HCT116 (cell line): ENCODE data around the gene MMP25.

Experiments used
- CEBPB ChIP-seq: IDR thresholded peaks from 2 replicates; pipeline ENCODE4 v1.6.1; 2012; ENCODE audit warnings: low read depth
- ELF1 ChIP-seq: IDR thresholded peaks from 2 replicates; pipeline ENCODE4 v1.6.1; 2012; ENCODE audit warnings: low read depth, borderline replicate concordance
- EZH2phosphoT487 ChIP-seq: fragments of 200-600 bp; IDR thresholded peaks from 2 replicates; pipeline ENCODE4 v1.6.1; 2018; ENCODE audit warnings: antibody characterized with exemption, borderline replicate concordance
- POLR2A ChIP-seq: IDR thresholded peaks from 2 replicates; pipeline ENCODE4 v1.7.0; 2011; ENCODE audit warnings: borderline replicate concordance; ENCODE audit not compliant: insufficient read depth, insufficient read length; ENCODE audit errors: extremely low read depth
- POLR2AphosphoS5 ChIP-seq: IDR thresholded peaks from 2 replicates; pipeline ENCODE4 v1.6.1; 2011; ENCODE audit warnings: mild to moderate bottlenecking, low read depth, low read length, moderate library complexity
- RAD21 ChIP-seq: IDR thresholded peaks from 2 replicates; pipeline ENCODE4 v1.6.1; 2012; ENCODE audit warnings: low read depth, mild to moderate bottlenecking
- YY1 ChIP-seq: IDR thresholded peaks from 2 replicates; pipeline ENCODE4 v1.6.1; 2011; ENCODE audit warnings: low read length, low read depth, moderate library complexity, mild to moderate bottlenecking; ENCODE audit not compliant: insufficient replicate concordance; ENCODE audit errors: extremely low read depth
- ZFX ChIP-seq: fragments of 450-650 bp; IDR thresholded peaks from 2 replicates; pipeline ENCODE4 v1.6.1; 2017
- ZNF274 ChIP-seq: fragments of 200-500 bp; sonication (Bioruptor generic); IDR thresholded peaks from 2 replicates; pipeline ENCODE4 v1.6.1; 2014; ENCODE audit warnings: mild to moderate bottlenecking, low read depth, low read length, inconsistent platforms
- TF ChIP-seq, protein P1 (sequence below): IDR thresholded peaks from 2 replicates; pipeline ENCODE4 v1.6.1; 2011; ENCODE audit warnings: mild to moderate bottlenecking, low read length, moderate library complexity; ENCODE audit not compliant: insufficient replicate concordance; ENCODE audit errors: extremely low read depth
- TF ChIP-seq, protein P2 (sequence below), 3 experiments: fragments of 200-600 bp in 1 of 3; sonication (generic) in 1 of 3; IDR thresholded peaks in 2 of 3; conservative IDR thresholded peaks in 1 of 3; 2 replicates each; pipeline ENCODE4 v1.5.1; 2012 to 2017; ENCODE audit warnings: low read depth in 2 of 3, low read length in 2 of 3, antibody characterized with exemption in 1 of 3, borderline replicate concordance in 1 of 3, control low read depth in 1 of 3, mild to moderate bottlenecking in 1 of 3, mixed read lengths in 1 of 3, mixed run types in 1 of 3, moderate library complexity in 1 of 3; ENCODE audit not compliant: insufficient read depth in 1 of 3

DNA sequence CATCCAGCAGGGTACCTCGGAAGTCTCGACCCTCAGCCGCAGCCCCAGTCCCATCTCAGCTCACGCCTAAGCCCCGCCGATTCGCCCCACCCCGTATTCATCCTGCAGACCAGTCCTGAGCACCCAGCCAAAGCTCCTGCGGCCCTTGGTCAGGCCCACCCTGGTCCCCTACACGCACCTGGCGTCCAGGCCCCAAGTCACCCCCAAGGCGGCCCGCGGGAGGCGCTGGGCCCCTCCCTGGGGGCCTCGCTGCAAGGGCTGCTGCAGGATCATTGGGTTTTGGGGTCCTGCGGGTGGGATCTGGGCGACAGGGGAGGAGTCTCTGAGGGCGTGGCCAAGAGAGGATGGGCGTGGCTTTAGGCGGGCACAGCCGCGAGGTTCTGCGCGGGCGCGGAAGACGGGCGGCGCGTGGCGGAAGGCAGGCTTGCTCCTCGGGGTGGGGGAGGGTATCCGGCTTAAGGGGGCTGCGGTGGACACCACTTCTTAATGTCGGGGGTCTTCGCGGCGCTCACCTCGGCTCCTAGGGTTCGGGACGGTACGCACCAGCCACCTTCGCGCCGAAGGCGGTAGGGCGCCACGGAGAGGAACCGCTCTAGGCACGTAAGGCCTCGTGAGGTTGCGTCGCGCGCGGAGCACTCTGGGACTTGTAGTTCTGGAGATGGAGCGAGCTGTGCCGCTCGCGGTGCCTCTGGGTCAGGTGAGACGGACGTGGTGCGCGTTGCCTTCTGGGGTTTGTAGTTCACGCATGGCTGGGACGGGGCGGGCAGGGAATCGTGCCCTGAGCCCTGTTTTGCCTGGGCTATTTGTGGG lies 22.5 kb upstream of the MMP25 start, which contains the start of the genes HCFC1R1 and THOC6:
- TF ChIP-seq POLR2A, result peak; percentile 61
- TF ChIP-seq, protein P1, sequence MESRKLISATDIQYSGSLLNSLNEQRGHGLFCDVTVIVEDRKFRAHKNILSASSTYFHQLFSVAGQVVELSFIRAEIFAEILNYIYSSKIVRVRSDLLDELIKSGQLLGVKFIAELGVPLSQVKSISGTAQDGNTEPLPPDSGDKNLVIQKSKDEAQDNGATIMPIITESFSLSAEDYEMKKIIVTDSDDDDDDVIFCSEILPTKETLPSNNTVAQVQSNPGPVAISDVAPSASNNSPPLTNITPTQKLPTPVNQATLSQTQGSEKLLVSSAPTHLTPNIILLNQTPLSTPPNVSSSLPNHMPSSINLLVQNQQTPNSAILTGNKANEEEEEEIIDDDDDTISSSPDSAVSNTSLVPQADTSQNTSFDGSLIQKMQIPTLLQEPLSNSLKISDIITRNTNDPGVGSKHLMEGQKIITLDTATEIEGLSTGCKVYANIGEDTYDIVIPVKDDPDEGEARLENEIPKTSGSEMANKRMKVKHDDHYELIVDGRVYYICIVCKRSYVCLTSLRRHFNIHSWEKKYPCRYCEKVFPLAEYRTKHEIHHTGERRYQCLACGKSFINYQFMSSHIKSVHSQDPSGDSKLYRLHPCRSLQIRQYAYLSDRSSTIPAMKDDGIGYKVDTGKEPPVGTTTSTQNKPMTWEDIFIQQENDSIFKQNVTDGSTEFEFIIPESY, result peak; percentile 89
- no peak for TF ChIP-seq CEBPB
- TF ChIP-seq POLR2AphosphoS5, result peak; percentile 80
- TF ChIP-seq ELF1, result no peak
- no peak for TF ChIP-seq ZNF274
- peak; percentile 62 for TF ChIP-seq YY1
- no peak for TF ChIP-seq EZH2phosphoT487
- TF ChIP-seq, protein P2, sequence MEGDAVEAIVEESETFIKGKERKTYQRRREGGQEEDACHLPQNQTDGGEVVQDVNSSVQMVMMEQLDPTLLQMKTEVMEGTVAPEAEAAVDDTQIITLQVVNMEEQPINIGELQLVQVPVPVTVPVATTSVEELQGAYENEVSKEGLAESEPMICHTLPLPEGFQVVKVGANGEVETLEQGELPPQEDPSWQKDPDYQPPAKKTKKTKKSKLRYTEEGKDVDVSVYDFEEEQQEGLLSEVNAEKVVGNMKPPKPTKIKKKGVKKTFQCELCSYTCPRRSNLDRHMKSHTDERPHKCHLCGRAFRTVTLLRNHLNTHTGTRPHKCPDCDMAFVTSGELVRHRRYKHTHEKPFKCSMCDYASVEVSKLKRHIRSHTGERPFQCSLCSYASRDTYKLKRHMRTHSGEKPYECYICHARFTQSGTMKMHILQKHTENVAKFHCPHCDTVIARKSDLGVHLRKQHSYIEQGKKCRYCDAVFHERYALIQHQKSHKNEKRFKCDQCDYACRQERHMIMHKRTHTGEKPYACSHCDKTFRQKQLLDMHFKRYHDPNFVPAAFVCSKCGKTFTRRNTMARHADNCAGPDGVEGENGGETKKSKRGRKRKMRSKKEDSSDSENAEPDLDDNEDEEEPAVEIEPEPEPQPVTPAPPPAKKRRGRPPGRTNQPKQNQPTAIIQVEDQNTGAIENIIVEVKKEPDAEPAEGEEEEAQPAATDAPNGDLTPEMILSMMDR (IDR thresholded peaks at IDR 0.05 in 2 of 3, conservative IDR thresholded peaks at IDR 0.05 in 1 of 3; ENCODE audit: borderline replicate concordance in 1 of 3, insufficient read depth in 1 of 3, low read depth in 2 of 3, low read length in 2 of 3), result no peak
- peak; percentile 32; the same call in 1 of the 2 replicates for TF ChIP-seq ZFX
- TF ChIP-seq RAD21, result no peak
